Osteocyte (in vitro differentiated cells): ENCODE results near the gene CXCL16. TPM values are rescaled to one million over a fixed set of nuclear protein-coding genes. Genes with fewer than 3 reads are reported as not detected.
"Not testable (repeated sequence)": the region's sequence is repeated elsewhere in the genome, so short reads cannot be mapped to it uniquely, and the experiment has no call there.

Experiments used
- DNase-seq: peaks from one replicate; pipeline ENCODE4 v3.0.0; 2021; ENCODE audit warnings: mixed read lengths; ENCODE audit not compliant: unreplicated experiment; ENCODE audit errors: extremely low spot score
- H3K27ac Mint-ChIP-seq: one replicate; pipeline ENCODE4 v1.8.0; 2021; ENCODE audit warnings: mild to moderate bottlenecking, mixed read lengths; ENCODE audit not compliant: unreplicated experiment
- H3K27me3 Mint-ChIP-seq: one replicate; pipeline ENCODE4 v1.8.0; 2021; ENCODE audit warnings: mixed read lengths; ENCODE audit not compliant: unreplicated experiment
- H3K36me3 Mint-ChIP-seq: one replicate; pipeline ENCODE4 v1.8.0; 2021; ENCODE audit warnings: mixed read lengths; ENCODE audit not compliant: unreplicated experiment
- H3K4me1 Mint-ChIP-seq: one replicate; pipeline ENCODE4 v1.8.0; 2021; ENCODE audit warnings: mixed read lengths; ENCODE audit not compliant: unreplicated experiment
- H3K4me3 Mint-ChIP-seq: one replicate; pipeline ENCODE4 v1.8.0; 2021; ENCODE audit warnings: mild to moderate bottlenecking, moderate library complexity, mixed read lengths; ENCODE audit not compliant: unreplicated experiment
- H3K9me3 Mint-ChIP-seq: one replicate; pipeline ENCODE4 v1.8.0; 2021; ENCODE audit warnings: mixed read lengths; ENCODE audit not compliant: unreplicated experiment
- CTCF ChIP-seq: fragments of 200-600 bp; sonication (generic); IDR thresholded peaks from 2 replicates; pipeline ENCODE4 v1.5.0; 2021; ENCODE audit warnings: antibody characterized with exemption, mild to moderate bottlenecking, moderate library complexity
- total RNA-seq: library from RNA; stranded (reverse); gene quantifications from 2 replicates; pipeline ENCODE4 v1.2.1, GENCODE V29; 2021

Gene CXCL16
- total RNA-seq, 1 donor from 2014 or later, result 12.8 TPM

GRCh38 chr17:4696437-4696805, 43.3 kb downstream of the CXCL16 start:
- peaks cover 13% of the 10 kb centered on the region for H3K36me3 Mint-ChIP-seq
- H3K9me3 Mint-ChIP-seq, result no peaks in the 10 kb centered on the region
- H3K27ac Mint-ChIP-seq, result no peak overlapping the region
- peaks cover 5% of the 10 kb centered on the region for H3K4me1 Mint-ChIP-seq
- H3K27me3 Mint-ChIP-seq, result no peaks in the 10 kb centered on the region
- H3K4me3 Mint-ChIP-seq, result no peak overlapping the region
- DNase-seq, result no peak
- TF ChIP-seq CTCF, result no peak

GRCh38 chr17:4693416-4693815, 46.3 kb downstream of the CXCL16 start:
- no peak for TF ChIP-seq CTCF
- Mint-ChIP-seq H3K27me3 (no peaks in the 10 kb centered on the region), H3K9me3 (no peaks in the 10 kb centered on the region), H3K4me3 (no peak overlapping the region), H3K27ac (no peak overlapping the region), H3K36me3 (peaks cover 31% of the 10 kb centered on the region), H3K4me1 (no peaks in the 10 kb centered on the region)
- DNase-seq, result no peak

- Mint-ChIP-seq H3K36me3 (peaks cover 33% of the 10 kb centered on the region), H3K27me3 (no peaks in the 10 kb centered on the region), H3K9me3 (no peaks in the 10 kb centered on the region), H3K27ac (no peak overlapping the region), H3K4me1 (no peaks in the 10 kb centered on the region), H3K4me3 (no peak overlapping the region)
- TF ChIP-seq CTCF, result no peak
- no peak for DNase-seq
These were observed 48.0 kb downstream of the CXCL16 start for GRCh38 chr17:4691686-4692085.

GRCh38 chr17:4690745-4691144, 49.0 kb downstream of the CXCL16 start:
- no peaks in the 10 kb centered on the region for H3K4me1 Mint-ChIP-seq
- TF ChIP-seq CTCF, result no peak
- no peaks in the 10 kb centered on the region for H3K27me3 Mint-ChIP-seq
- H3K27ac Mint-ChIP-seq, result no peak overlapping the region
- H3K36me3 Mint-ChIP-seq, result peaks cover 32% of the 10 kb centered on the region
- H3K4me3 Mint-ChIP-seq, result no peak overlapping the region
- no peaks in the 10 kb centered on the region for H3K9me3 Mint-ChIP-seq
- no peak for DNase-seq

- not testable (repeated sequence) for DNase-seq, H3K4me3 Mint-ChIP-seq, H3K27ac Mint-ChIP-seq, H3K27me3 Mint-ChIP-seq, H3K9me3 Mint-ChIP-seq, H3K4me1 Mint-ChIP-seq
- H3K36me3 Mint-ChIP-seq, result peaks cover 38% of the 10 kb centered on the region
These were observed 49.9 kb downstream of the CXCL16 start for GRCh38 chr17:4689872-4690271.

GRCh38 chr17:4683739-4684138, 56.0 kb downstream of the CXCL16 start:
- peaks cover 17% of the 10 kb centered on the region for H3K4me1 Mint-ChIP-seq
- not testable (repeated sequence) for H3K27me3 Mint-ChIP-seq, DNase-seq, H3K27ac Mint-ChIP-seq, H3K9me3 Mint-ChIP-seq, H3K4me3 Mint-ChIP-seq
- peaks cover 46% of the 10 kb centered on the region for H3K36me3 Mint-ChIP-seq

Other genes with a start within 250 kb of the CXCL16 start
- 0.31 TPM in 1 of 2 replicates, not detected in the other for gene SPNS2, start 241.0 kb downstream of the CXCL16 start, total RNA-seq
- gene MYBBP1A, start 184.5 kb downstream of the CXCL16 start, total RNA-seq, result 47.9 and 48.5 TPM in 2 replicates
- gene GGT6, start 179.4 kb downstream of the CXCL16 start, total RNA-seq, result not detected in 2 replicates
- gene SMTNL2, start 155.4 kb downstream of the CXCL16 start, total RNA-seq, result 1.7 and 2.8 TPM in 2 replicates
- not detected in 2 replicates for gene ALOX15, start 98.2 kb downstream of the CXCL16 start, total RNA-seq
- 60.5 and 60.7 TPM in 2 replicates for gene PELP1, start 35.8 kb downstream of the CXCL16 start, total RNA-seq
- 19.4 and 23.6 TPM in 2 replicates for gene ARRB2, start 29.3 kb downstream of the CXCL16 start, total RNA-seq
- gene MED11, start 8.5 kb downstream of the CXCL16 start, total RNA-seq, result 15.3 and 19.4 TPM in 2 replicates
- gene ZMYND15, start 95 bp downstream of the CXCL16 start, total RNA-seq, result 0.55 and 0.99 TPM in 2 replicates
- gene TM4SF5, start 32.0 kb upstream of the CXCL16 start, total RNA-seq, result not detected in 2 replicates
- 1.9 and 2.4 TPM in 2 replicates for gene VMO1, start 46.4 kb upstream of the CXCL16 start, total RNA-seq
- gene GLTPD2, start 49.0 kb upstream of the CXCL16 start, total RNA-seq, result not detected in 2 replicates
- gene PSMB6, start 56.2 kb upstream of the CXCL16 start, total RNA-seq, result 119 TPM in 2 replicates
- 49.3 and 52.2 TPM in 2 replicates for gene PLD2, start 67.2 kb upstream of the CXCL16 start, total RNA-seq
- 93.2 and 93.3 TPM in 2 replicates for gene MINK1, start 93.4 kb upstream of the CXCL16 start, total RNA-seq
- 0.78 and 1.3 TPM in 2 replicates for gene C17orf107, start 159.6 kb upstream of the CXCL16 start, total RNA-seq
- gene CHRNE, start 163.2 kb upstream of the CXCL16 start, total RNA-seq, result 0.27 TPM in 1 of 2 replicates, not detected in the other
- gene GP1BA, start 192.3 kb upstream of the CXCL16 start, total RNA-seq, result not detected in 2 replicates
- 59.6 and 60.6 TPM in 2 replicates for gene SLC25A11, start 200.1 kb upstream of the CXCL16 start, total RNA-seq
- gene RNF167, start 200.3 kb upstream of the CXCL16 start, total RNA-seq, result 105 and 115 TPM in 2 replicates
- gene PFN1, start 208.6 kb upstream of the CXCL16 start, total RNA-seq, result 509 and 514 TPM in 2 replicates
- gene ENO3, start 211.2 kb upstream of the CXCL16 start, total RNA-seq, result 9.4 and 9.5 TPM in 2 replicates
- 90.8 and 92.9 TPM in 2 replicates for gene SPAG7, start 227.9 kb upstream of the CXCL16 start, total RNA-seq
- gene CAMTA2, start 247.7 kb upstream of the CXCL16 start, total RNA-seq, result 69.4 and 83.5 TPM in 2 replicates